Smooth muscle cell of the brain vasculature (primary cell): ENCODE data around the gene PTGFRN.
"Not testable (repeated sequence)": the region's sequence is repeated elsewhere in the genome, so short reads cannot be mapped to it uniquely, and the experiment has no call there.

Source experiments
- DNase-seq: peaks from one replicate; pipeline ENCODE4 v3.0.0-alpha.2; 2012; ENCODE audit warnings: low read depth, low spot score

Gene PTGFRN

GRCh38 chr1:116916002-116916401 lies 6.3 kb downstream of the PTGFRN start:
- DNase-seq = no peak

GRCh38 chr1:116916533-116917445 lies 7.1 kb downstream of the PTGFRN start:
- no peak for DNase-seq

- no peak for DNase-seq
These were observed 9.1 kb downstream of the PTGFRN start for GRCh38 chr1:116918714-116919357.

GRCh38 chr1:116919802-116920201 lies 10.1 kb downstream of the PTGFRN start:
- no peak for DNase-seq

- no peak for DNase-seq
These were observed 10.5 kb downstream of the PTGFRN start for GRCh38 chr1:116920211-116920610.

- DNase-seq = no peak
These were observed 11.7 kb downstream of the PTGFRN start for GRCh38 chr1:116921301-116921885.

GRCh38 chr1:116921937-116922336 lies 12.2 kb downstream of the PTGFRN start:
- no peak for DNase-seq

GRCh38 chr1:116923421-116923820 lies 13.7 kb downstream of the PTGFRN start:
- no peak for DNase-seq

- no peak for DNase-seq
These were observed 17.5 kb downstream of the PTGFRN start for GRCh38 chr1:116927049-116927798.

GRCh38 chr1:116929961-116930592 lies 20.4 kb downstream of the PTGFRN start:
- DNase-seq = no peak

GRCh38 chr1:116931016-116931918 lies 21.6 kb downstream of the PTGFRN start:
- no peak for DNase-seq

GRCh38 chr1:116933606-116934515 lies 24.1 kb downstream of the PTGFRN start:
- DNase-seq = no peak

- no peak for DNase-seq
These were observed 25.0 kb downstream of the PTGFRN start for GRCh38 chr1:116934586-116935207.

GRCh38 chr1:116938216-116938615 lies 28.5 kb downstream of the PTGFRN start:
- DNase-seq = no peak

GRCh38 chr1:116939780-116940543 lies 30.2 kb downstream of the PTGFRN start:
- DNase-seq = not testable (repeated sequence)

GRCh38 chr1:116940814-116941599 lies 31.3 kb downstream of the PTGFRN start:
- no peak for DNase-seq

GRCh38 chr1:116941670-116942069 lies 32.0 kb downstream of the PTGFRN start:
- DNase-seq = no peak
